SK-N-SH treated with all-trans-retinoic acid at 6 μM for 48 hours (cell line): ENCODE measurements around the gene IL36A.

ENCODE experiments used
- ATAC-seq: fragments of 200-7000 bp; cut with Tn5 transposase; 3 replicates; pipeline ENCODE4 v1.9.1; 2020; ENCODE audit warnings: mild to moderate bottlenecking, moderate library complexity
- ARNTL ChIP-seq: fragments of 450-650 bp; formaldehyde crosslinking; IDR thresholded peaks from 2 replicates; pipeline ENCODE4 v1.5.0; 2020; ENCODE audit warnings: low read depth, mild to moderate bottlenecking, moderate library complexity, borderline replicate concordance
- BACH2 ChIP-seq: fragments of 250-450 bp; sonication (Bioruptor Pico); IDR thresholded peaks from 2 replicates; pipeline ENCODE4 v1.9.0; 2021; ENCODE audit warnings: mild to moderate bottlenecking, borderline replicate concordance
- CREB5 ChIP-seq: fragments of 250-450 bp; sonication (Bioruptor Pico); IDR thresholded peaks from 2 replicates; pipeline ENCODE4 v1.5.1; 2020; ENCODE audit warnings: low read depth, mild to moderate bottlenecking, moderate library complexity
- CSDC2 ChIP-seq: fragments of 250-450 bp; sonication (Bioruptor Pico); IDR thresholded peaks from 2 replicates; pipeline ENCODE4 v1.5.0; 2020; ENCODE audit warnings: mild to moderate bottlenecking, moderate library complexity
- CSRNP3 ChIP-seq: fragments of 250-450 bp; sonication (Bioruptor Pico); IDR thresholded peaks from 2 replicates; pipeline ENCODE4 v1.5.1; 2021; ENCODE audit warnings: mild to moderate bottlenecking, moderate library complexity
- ESRRG ChIP-seq: fragments of 250-450 bp; sonication (Bioruptor Pico); IDR thresholded peaks from 2 replicates; pipeline ENCODE4 v1.6.1; 2021; ENCODE audit warnings: mild to moderate bottlenecking
- GLIS3 ChIP-seq: fragments of 250-450 bp; sonication (Bioruptor Pico); IDR thresholded peaks from 2 replicates; pipeline ENCODE4 v1.5.0; 2020; ENCODE audit warnings: mild to moderate bottlenecking, moderate library complexity
- OSR1 ChIP-seq: fragments of 250-450 bp; sonication (Bioruptor Pico); IDR thresholded peaks from 2 replicates; pipeline ENCODE4 v1.8.0; 2022; ENCODE audit warnings: moderate library complexity, mild to moderate bottlenecking, inconsistent platforms
- PATZ1 ChIP-seq: fragments of 250-450 bp; sonication (Bioruptor Pico); IDR thresholded peaks from 2 replicates; pipeline ENCODE4 v1.8.0; 2020; ENCODE audit warnings: mild to moderate bottlenecking, moderate library complexity, borderline replicate concordance
- POU6F1 ChIP-seq: fragments of 250-450 bp; sonication (Bioruptor Pico); IDR thresholded peaks from 2 replicates; pipeline ENCODE4 v1.8.0; 2021; ENCODE audit warnings: low read depth, mild to moderate bottlenecking, moderate library complexity, borderline replicate concordance
- RARB ChIP-seq: fragments of 250-450 bp; sonication (Bioruptor Pico); IDR thresholded peaks from 2 replicates; pipeline ENCODE4 v1.8.0; 2021; ENCODE audit warnings: mild to moderate bottlenecking, moderate library complexity
- TCF4 ChIP-seq: fragments of 250-450 bp; sonication (Bioruptor Pico); IDR thresholded peaks from 2 replicates; pipeline ENCODE4 v1.8.0; 2021; ENCODE audit warnings: mild to moderate bottlenecking, moderate library complexity, borderline replicate concordance
- TOX ChIP-seq: fragments of 250-450 bp; sonication (Bioruptor Pico); IDR thresholded peaks from 2 replicates; pipeline ENCODE4 v1.8.0; 2021; ENCODE audit warnings: mild to moderate bottlenecking, moderate library complexity, borderline replicate concordance
- ZFP30 ChIP-seq: fragments of 450-650 bp; formaldehyde crosslinking; IDR thresholded peaks from 2 replicates; pipeline ENCODE4 v1.5.0; 2022; ENCODE audit warnings: mild to moderate bottlenecking, moderate library complexity
- ZNF70 ChIP-seq: fragments of 450-650 bp; formaldehyde crosslinking; IDR thresholded peaks from 2 replicates; pipeline ENCODE4 v1.5.0; 2020; ENCODE audit warnings: mild to moderate bottlenecking, moderate library complexity
- ZNF8 ChIP-seq: fragments of 450-650 bp; formaldehyde crosslinking; IDR thresholded peaks from 2 replicates; pipeline ENCODE4 v1.5.0; 2020; ENCODE audit warnings: mild to moderate bottlenecking, moderate library complexity
- TF ChIP-seq, protein P1 (sequence below): fragments of 250-450 bp; sonication (Bioruptor Pico); IDR thresholded peaks from 2 replicates; pipeline ENCODE4 v1.5.0; 2020; ENCODE audit warnings: mild to moderate bottlenecking, moderate library complexity

IL36A gene

DNA sequence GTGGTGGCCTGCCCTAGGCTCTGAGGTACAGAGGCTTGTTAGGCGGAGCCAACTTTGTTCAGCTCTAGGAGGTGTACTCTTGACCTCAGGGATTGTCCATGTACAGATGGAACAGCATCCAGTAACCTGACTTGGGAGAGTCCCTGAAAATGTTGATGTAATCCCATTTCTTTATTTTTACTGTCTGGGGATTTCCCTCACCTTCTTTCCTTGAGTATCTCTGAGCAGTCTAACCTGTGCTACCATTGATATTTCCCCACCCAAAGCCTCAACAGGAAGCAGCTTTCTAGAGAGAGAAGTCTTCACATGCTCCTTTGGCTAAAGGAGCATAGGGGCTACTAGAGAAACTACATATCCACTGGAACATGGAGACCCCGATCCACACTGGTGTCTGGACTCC, 10.4 kb downstream of the IL36A start:
- ATAC-seq, result no peak
- no peak for TF ChIP-seq CREB5 (CRISPR knock-in tag)
- TF ChIP-seq OSR1 (CRISPR knock-in tag), result no peak
- TF ChIP-seq ZNF8 (CRISPR knock-in tag), result no peak

DNA sequence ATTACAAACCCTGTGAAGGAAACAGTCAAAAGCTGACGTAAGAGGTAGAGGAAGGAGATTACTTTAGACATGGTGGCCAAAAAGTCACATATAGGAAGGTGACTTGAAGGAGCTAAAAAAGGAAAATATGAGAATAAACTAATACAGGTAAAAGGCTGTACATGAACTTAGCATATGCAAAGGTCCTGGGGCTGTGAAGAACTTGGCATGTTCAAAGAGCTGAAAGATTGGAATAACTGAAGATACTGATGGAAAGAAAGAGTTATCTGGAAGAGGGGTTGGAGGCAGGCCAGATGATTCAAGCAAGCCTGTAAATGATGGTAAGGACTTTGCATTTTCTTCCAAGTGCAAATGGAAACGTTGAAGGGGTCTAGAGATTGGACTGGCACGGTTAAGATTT, 13.2 kb downstream of the IL36A start:
- TF ChIP-seq TOX (CRISPR knock-in tag) (no peak), ZFP30 (no peak), ZNF70 (CRISPR knock-in tag) (no peak), POU6F1 (CRISPR knock-in tag) (no peak)
- TF ChIP-seq, protein P1, sequence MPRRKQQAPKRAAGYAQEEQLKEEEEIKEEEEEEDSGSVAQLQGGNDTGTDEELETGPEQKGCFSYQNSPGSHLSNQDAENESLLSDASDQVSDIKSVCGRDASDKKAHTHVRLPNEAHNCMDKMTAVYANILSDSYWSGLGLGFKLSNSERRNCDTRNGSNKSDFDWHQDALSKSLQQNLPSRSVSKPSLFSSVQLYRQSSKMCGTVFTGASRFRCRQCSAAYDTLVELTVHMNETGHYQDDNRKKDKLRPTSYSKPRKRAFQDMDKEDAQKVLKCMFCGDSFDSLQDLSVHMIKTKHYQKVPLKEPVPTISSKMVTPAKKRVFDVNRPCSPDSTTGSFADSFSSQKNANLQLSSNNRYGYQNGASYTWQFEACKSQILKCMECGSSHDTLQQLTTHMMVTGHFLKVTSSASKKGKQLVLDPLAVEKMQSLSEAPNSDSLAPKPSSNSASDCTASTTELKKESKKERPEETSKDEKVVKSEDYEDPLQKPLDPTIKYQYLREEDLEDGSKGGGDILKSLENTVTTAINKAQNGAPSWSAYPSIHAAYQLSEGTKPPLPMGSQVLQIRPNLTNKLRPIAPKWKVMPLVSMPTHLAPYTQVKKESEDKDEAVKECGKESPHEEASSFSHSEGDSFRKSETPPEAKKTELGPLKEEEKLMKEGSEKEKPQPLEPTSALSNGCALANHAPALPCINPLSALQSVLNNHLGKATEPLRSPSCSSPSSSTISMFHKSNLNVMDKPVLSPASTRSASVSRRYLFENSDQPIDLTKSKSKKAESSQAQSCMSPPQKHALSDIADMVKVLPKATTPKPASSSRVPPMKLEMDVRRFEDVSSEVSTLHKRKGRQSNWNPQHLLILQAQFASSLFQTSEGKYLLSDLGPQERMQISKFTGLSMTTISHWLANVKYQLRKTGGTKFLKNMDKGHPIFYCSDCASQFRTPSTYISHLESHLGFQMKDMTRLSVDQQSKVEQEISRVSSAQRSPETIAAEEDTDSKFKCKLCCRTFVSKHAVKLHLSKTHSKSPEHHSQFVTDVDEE, result no peak
- no peak for ATAC-seq

- TF ChIP-seq CSRNP3 (no peak), PATZ1 (CRISPR knock-in tag) (no peak), CSDC2 (no peak)
- ATAC-seq, result no peak
Measured at GRCh38 chr2:113021312-113021711, 16.1 kb downstream of the IL36A start.

- no peak for ATAC-seq
Measured at GRCh38 chr2:113024764-113025163, 19.5 kb downstream of the IL36A start.

DNA sequence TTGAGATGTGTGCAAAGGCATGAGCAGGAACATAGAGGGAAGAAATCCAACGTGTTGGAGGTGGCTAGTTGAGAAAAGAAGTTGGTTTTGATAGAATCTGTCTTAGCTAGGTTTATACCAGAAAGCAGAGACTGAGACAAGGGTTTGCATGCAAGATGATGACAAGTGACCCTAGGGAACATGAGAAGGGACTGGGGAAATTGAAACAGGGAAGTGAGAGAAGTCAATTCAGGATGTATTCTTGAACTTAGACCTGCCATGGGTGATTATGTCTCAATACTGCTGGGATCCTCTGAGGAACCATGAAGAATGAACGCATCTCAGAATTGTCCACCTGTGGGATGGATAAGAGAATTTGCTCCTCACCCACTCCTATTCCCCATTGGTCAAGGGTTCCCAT, 20.5 kb downstream of the IL36A start:
- no peak for ATAC-seq
- TF ChIP-seq ZNF8 (CRISPR knock-in tag) (no peak), CSRNP3 (no peak), ARNTL (CRISPR knock-in tag) (no peak), CSDC2 (no peak), TCF4 (no peak), RARB (no peak), ZNF70 (CRISPR knock-in tag) (no peak), BACH2 (CRISPR knock-in tag) (no peak), TOX (CRISPR knock-in tag) (no peak), POU6F1 (CRISPR knock-in tag) (no peak), OSR1 (CRISPR knock-in tag) (no peak), GLIS3 (CRISPR knock-in tag) (no peak), ESRRG (no peak)
- TF ChIP-seq, protein P1, result no peak

More at GRCh38 chr2:113024764-113025163, 19.5 kb downstream of the IL36A start:
- TF ChIP-seq TCF4, result no peak
- TF ChIP-seq, all 23 proteins: peak for 0
